CD14-positive monocyte (primary cell): ENCODE results near the gene IGFBP6. TPM values are rescaled to one million over a fixed set of nuclear protein-coding genes. Genes with fewer than 3 reads are reported as not detected.

Source experiments
- DNase-seq, 3 donors: peaks; one replicate each; pipeline ENCODE4 v3.0.0-alpha.2; 2011 to 2022
- H2AFZ ChIP-seq: 2 replicates; pipeline ENCODE4 v1.6.0; 2012; ENCODE audit warnings: mild to moderate bottlenecking, low read depth, low read length, inconsistent platforms; ENCODE audit not compliant: insufficient read depth, poor library complexity, severe bottlenecking
- H3K27ac ChIP-seq, 2 donors: 1 replicate in 1 of 2; 2 replicates in 1 of 2; pipeline ENCODE4 v1.5.1; 2012 to 2013; ENCODE audit warnings: low read length in 2 of 2, control low read depth in 1 of 2, inconsistent platforms in 1 of 2, low read depth in 1 of 2, mild to moderate bottlenecking in 1 of 2
- H3K27me3 ChIP-seq, 2 donors: one replicate each; pipeline versions ENCODE4 v1.6.0 to v1.6.1; 2011 to 2013; ENCODE audit warnings: low read length in 2 of 2; ENCODE audit not compliant: control insufficient read depth in 2 of 2, insufficient read depth in 2 of 2
- H3K36me3 ChIP-seq, 2 donors: replicated peaks in 1 of 2; 1 replicate in 1 of 2; 2 replicates in 1 of 2; pipeline versions ENCODE4 v1.5.1 to v1.6.1; 2012 to 2013; ENCODE audit warnings: low read length in 2 of 2, control low read depth in 1 of 2, inconsistent platforms in 1 of 2, mild to moderate bottlenecking in 1 of 2; ENCODE audit not compliant: insufficient read depth in 2 of 2, control insufficient read depth in 1 of 2
- H3K4me1 ChIP-seq, 2 donors: 1 replicate in 1 of 2; 2 replicates in 1 of 2; pipeline versions ENCODE4 v1.5.1 to v1.6.1; 2012 to 2013; ENCODE audit warnings: low read length in 2 of 2, control low read depth in 1 of 2, inconsistent platforms in 1 of 2, mild to moderate bottlenecking in 1 of 2, moderate library complexity in 1 of 2; ENCODE audit not compliant: insufficient read depth in 2 of 2, control insufficient read depth in 1 of 2
- H3K4me2 ChIP-seq: replicated peaks from 2 replicates; pipeline ENCODE3; 2012; ENCODE audit warnings: low read length, moderate library complexity, mild to moderate bottlenecking; ENCODE audit not compliant: poor library complexity, severe bottlenecking; ENCODE audit errors: extremely low read depth
- H3K4me3 ChIP-seq, 3 experiments: fragments of 200-600 bp in 1 of 3; sonication (generic) in 1 of 3; replicated peaks in 1 of 3; 1 replicate in 2 of 3; 2 replicates in 1 of 3; pipeline ENCODE4 v1.5.1; 2011 to 2013; ENCODE audit warnings: low read length in 3 of 3, mild to moderate bottlenecking in 3 of 3, control low read depth in 2 of 3, low read depth in 2 of 3, inconsistent platforms in 1 of 3, moderate library complexity in 1 of 3
- H3K79me2 ChIP-seq: 2 replicates; pipeline ENCODE4 v1.6.0; 2012; ENCODE audit warnings: mild to moderate bottlenecking, control low read depth, inconsistent platforms, low read length, moderate library complexity; ENCODE audit not compliant: insufficient read depth
- H3K9ac ChIP-seq: 2 replicates; pipeline ENCODE4 v1.6.0; 2017; ENCODE audit warnings: low read length, mild to moderate bottlenecking; ENCODE audit not compliant: insufficient read depth, poor library complexity, severe bottlenecking
- H3K9me3 ChIP-seq, 2 donors: replicated peaks in 1 of 2; 1 replicate in 1 of 2; 2 replicates in 1 of 2; pipeline versions ENCODE4 v1.5.1 to v1.6.1; 2012 to 2013; ENCODE audit warnings: low read length in 2 of 2, control low read depth in 1 of 2; ENCODE audit not compliant: control insufficient read depth in 1 of 2, insufficient read depth in 1 of 2
- H4K20me1 ChIP-seq: 2 replicates; pipeline ENCODE4 v1.6.0; 2012; ENCODE audit warnings: mild to moderate bottlenecking, low read length, control low read depth, moderate library complexity; ENCODE audit not compliant: insufficient read depth
- H3K27ac Mint-ChIP-seq, 7 donors: one replicate each; pipeline ENCODE4 v1.8.0; 2020; ENCODE audit warnings: mild to moderate bottlenecking in 7 of 7, mixed read lengths in 7 of 7, moderate library complexity in 6 of 7, inconsistent platforms in 2 of 7
- H3K27me3 Mint-ChIP-seq, 3 donors: one replicate each; pipeline ENCODE4 v1.8.0; 2021 to 2022; ENCODE audit warnings: low read depth in 3 of 3, mild to moderate bottlenecking in 3 of 3, mixed read lengths in 3 of 3, moderate library complexity in 3 of 3, inconsistent platforms in 1 of 3
- H3K36me3 Mint-ChIP-seq, 2 donors: one replicate each; pipeline ENCODE4 v1.8.0; 2020; ENCODE audit warnings: mixed read lengths in 2 of 2, inconsistent platforms in 1 of 2, mild to moderate bottlenecking in 1 of 2
- H3K4me1 Mint-ChIP-seq: one replicate; pipeline ENCODE4 v1.8.0; 2020; ENCODE audit warnings: mild to moderate bottlenecking, mixed read lengths
- H3K4me3 Mint-ChIP-seq, 2 donors: one replicate each; pipeline ENCODE4 v1.8.0; 2020; ENCODE audit warnings: mild to moderate bottlenecking in 2 of 2, mixed read lengths in 2 of 2, moderate library complexity in 1 of 2
- H3K9me3 Mint-ChIP-seq, 7 donors: one replicate each; pipeline ENCODE4 v1.8.0; 2020 to 2022; ENCODE audit warnings: mixed read lengths in 7 of 7, mild to moderate bottlenecking in 6 of 7, moderate library complexity in 6 of 7, inconsistent platforms in 2 of 7
- WGBS: methylation state at CpG from one replicate; pipeline ENCODE4 v1.1.5; 2013; ENCODE audit warnings: missing lambda C conversion rate; ENCODE audit not compliant: insufficient coverage; 5-methylcytosine and 5-hydroxymethylcytosine counted together
- intact Hi-C, 2 donors: fragments of 100-400 bp; cut with micrococcal nuclease; formaldehyde crosslinking; loops; one replicate each; pipeline versions ENCODE4 v1.15.0 to v1.15.1; 2023
- polyA plus RNA-seq, 3 donors: library from polyadenylated mRNA; depleted of rRNA in 1 of 3; unstranded in 2 of 3; stranded (reverse) in 1 of 3; fragments of 300-500 nt in 2 of 3; fragments of >200 nt in 1 of 3; fragmentation: Illumina TruSeq in 2 of 3; gene quantifications; 1 replicate in 2 of 3; 2 replicates in 1 of 3; pipeline ENCODE4 v1.2.3, GENCODE V29; 2012 to 2021
- TF ChIP-seq, protein P1 (sequence below): fragments of 200-600 bp; IDR thresholded peaks from one replicate; pipeline ENCODE4 v1.8.0; 2022; ENCODE audit warnings: antibody characterized with exemption, mild to moderate bottlenecking

Gene IGFBP6
- polyA plus RNA-seq, 3 donors = 0.20 TPM; not detected in 2

DNA sequence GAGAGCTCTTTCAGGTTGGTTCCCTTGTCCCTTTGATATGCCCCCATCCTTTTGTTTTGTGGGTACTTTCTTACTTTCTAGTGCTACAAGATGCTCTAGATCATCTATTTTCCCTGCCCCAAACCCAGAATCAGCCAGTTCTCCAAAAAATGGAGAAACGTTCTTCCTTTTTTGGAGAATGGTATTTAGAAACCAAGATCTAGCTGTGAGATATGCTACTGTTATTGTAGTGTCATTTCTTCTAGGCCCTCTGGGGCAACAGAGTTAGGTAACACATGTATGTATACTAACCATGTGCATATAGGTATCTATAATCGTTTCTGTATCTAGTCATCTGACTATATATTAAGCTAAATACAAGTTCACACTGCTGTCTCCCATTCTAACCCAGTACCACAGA is 6.9 kb upstream of the IGFBP6 start:
- Mint-ChIP-seq H3K27ac (no peak overlapping the region), H3K36me3 (no peaks in the 10 kb centered on the region), H3K27me3 (peaks cover 4 to 8% (median 5%) of the 10 kb centered on the region in 3 donors), H3K4me1 (peaks cover 12% of the 10 kb centered on the region), H3K4me3 (no peak overlapping the region), H3K9me3 (peaks cover 0 to 2% (median 0%) of the 10 kb centered on the region in 7 donors)
- intact Hi-C loops = loop anchor here in 1 of 2 donors (10.0 kb wide), 1 partner anchor 46 kb away; no protein-coding TSS in a partner anchor
- Histone ChIP-seq H3K79me2 (no peaks in the 10 kb centered on the region), H3K4me3 (no peak overlapping the region), H3K4me1 (peaks cover 13% of the 10 kb centered on the region in 2 donors), H3K27ac (no peak overlapping the region), H4K20me1 (no peaks in the 10 kb centered on the region), H3K27me3 (no peaks in the 10 kb centered on the region), H3K9ac (no peak overlapping the region), H3K9me3 (no peaks in the 10 kb centered on the region), H2AFZ (no peak overlapping the region), H3K4me2 (no peak overlapping the region), H3K36me3 (no peaks in the 10 kb centered on the region)
- TF ChIP-seq, protein P1, sequence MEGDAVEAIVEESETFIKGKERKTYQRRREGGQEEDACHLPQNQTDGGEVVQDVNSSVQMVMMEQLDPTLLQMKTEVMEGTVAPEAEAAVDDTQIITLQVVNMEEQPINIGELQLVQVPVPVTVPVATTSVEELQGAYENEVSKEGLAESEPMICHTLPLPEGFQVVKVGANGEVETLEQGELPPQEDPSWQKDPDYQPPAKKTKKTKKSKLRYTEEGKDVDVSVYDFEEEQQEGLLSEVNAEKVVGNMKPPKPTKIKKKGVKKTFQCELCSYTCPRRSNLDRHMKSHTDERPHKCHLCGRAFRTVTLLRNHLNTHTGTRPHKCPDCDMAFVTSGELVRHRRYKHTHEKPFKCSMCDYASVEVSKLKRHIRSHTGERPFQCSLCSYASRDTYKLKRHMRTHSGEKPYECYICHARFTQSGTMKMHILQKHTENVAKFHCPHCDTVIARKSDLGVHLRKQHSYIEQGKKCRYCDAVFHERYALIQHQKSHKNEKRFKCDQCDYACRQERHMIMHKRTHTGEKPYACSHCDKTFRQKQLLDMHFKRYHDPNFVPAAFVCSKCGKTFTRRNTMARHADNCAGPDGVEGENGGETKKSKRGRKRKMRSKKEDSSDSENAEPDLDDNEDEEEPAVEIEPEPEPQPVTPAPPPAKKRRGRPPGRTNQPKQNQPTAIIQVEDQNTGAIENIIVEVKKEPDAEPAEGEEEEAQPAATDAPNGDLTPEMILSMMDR = no peak
- no peak for DNase-seq
- no CpG with 5 or more reads among the region's 2 CpGs for WGBS

DNA sequence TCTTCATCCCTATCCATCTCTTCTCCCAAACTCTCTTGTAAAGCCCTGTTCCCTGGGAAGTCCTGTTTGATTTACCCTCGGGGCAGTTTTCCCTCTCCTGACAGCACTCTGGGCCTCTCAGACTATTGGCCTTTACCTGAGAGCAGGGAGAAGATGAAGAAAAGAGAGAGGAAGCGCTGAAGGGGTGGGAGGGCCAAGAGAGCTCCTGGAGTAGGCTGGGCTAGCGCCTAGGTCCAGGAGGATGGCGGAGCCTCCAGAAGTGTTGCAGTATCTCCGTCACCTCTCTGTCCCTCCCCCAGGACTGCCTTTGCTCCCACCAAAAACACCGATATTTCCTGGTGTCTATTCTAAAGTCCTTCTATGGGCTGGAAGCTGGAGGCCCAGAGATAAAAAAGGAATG is 5.7 kb upstream of the IGFBP6 start:
- H3K36me3 ChIP-seq = no peaks in the 10 kb centered on the region
- intact Hi-C loops = loop anchor here in 1 of 2 donors (10.0 kb wide), 1 partner anchor 47 kb away; no protein-coding TSS in a partner anchor
- Mint-ChIP-seq H3K27me3 (peaks cover 12 to 16% (median 12%) of the 10 kb centered on the region in 3 donors), H3K9me3 (peaks cover 0 to 6% (median 0%) of the 10 kb centered on the region in 7 donors), H3K36me3 (peaks cover 0 to under 1% of the 10 kb centered on the region in 2 donors), H3K4me3 (peak overlapping the region in 1 of 2 donors; percentile 25), H3K27ac (peak overlapping the region in 2 of 7 donors; percentile 21 to 69), H3K4me1 (peaks cover 21% of the 10 kb centered on the region)
- H4K20me1 ChIP-seq = no peaks in the 10 kb centered on the region
- H3K27me3 ChIP-seq = peaks cover 1 to 4% of the 10 kb centered on the region in 2 donors
- H3K4me3 ChIP-seq = no peak overlapping the region
- H3K79me2 ChIP-seq = no peaks in the 10 kb centered on the region
- H3K9ac ChIP-seq = no peak overlapping the region
- peaks cover 23 to 24% of the 10 kb centered on the region in 2 donors for H3K4me1 ChIP-seq
- TF ChIP-seq, protein P1 = no peak
- H3K9me3 ChIP-seq = no peaks in the 10 kb centered on the region
- no peak overlapping the region for H3K4me2 ChIP-seq
- DNase-seq = no peak
- H3K27ac ChIP-seq = no peak overlapping the region
- 80% methylated on average over 2 of the region's 6 CpGs for WGBS
- H2AFZ ChIP-seq = no peak overlapping the region
